Stimulated activated CD8-positive, alpha-beta memory T cell treated with anti-CD3 and anti-CD28 coated beads, Interleukin-2, amount 100 ng/mL, for 1 hour (primary cell): ENCODE results near the gene UBE2I.
A peak's percentile ranks its signal among the peaks of the same experiment; 100 is the strongest.
"Not testable (repeated sequence)": the region's sequence is repeated elsewhere in the genome, so short reads cannot be mapped to it uniquely, and the experiment has no call there.

Experiments used
- DNase-seq, 2 donors: peaks; one replicate each; pipeline ENCODE4 v3.0.0-alpha.2; 2020; ENCODE audit warnings: low read depth in 2 of 2

UBE2I gene

DNA sequence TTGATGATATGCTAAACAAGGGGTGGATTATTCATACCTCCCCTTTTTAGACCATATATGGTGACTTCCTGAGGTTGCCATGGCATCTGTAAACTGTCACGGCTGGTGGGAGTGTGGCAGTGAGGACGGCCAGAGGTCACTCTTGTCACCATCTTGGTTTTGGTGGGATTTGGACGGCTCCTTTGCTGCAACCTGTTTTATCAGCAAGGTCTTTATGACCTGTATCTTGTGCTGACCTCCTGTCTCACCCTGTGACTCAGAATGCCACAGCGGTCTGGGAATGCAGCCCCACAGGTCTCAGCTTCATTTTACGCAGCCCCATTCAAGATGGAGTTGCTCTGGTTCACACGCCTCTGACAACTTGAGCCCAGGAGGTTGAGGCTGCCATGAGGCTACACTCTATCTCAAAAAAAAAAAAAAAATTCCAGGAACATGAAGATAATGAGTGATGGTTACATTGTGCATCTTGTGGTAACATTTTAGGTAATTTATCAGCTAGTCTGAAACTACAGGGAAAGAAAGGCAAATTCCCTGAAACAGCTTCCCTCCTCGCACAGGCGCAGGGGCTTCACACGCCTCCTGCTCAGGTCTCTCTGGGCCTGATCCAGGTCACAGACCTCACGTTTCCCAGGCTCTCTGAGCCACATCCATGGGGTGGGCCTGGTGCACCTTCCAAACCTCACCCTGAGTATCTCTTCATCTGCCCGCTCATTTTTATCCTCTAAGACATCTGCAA lies 15.3 kb upstream of the UBE2I start:
- DNase-seq: no peak

- no peak for DNase-seq
These were observed 14.0 kb upstream of the UBE2I start for GRCh38 chr16:1295465-1295864.

- not testable (repeated sequence) for DNase-seq
These were observed 12.8 kb upstream of the UBE2I start for GRCh38 chr16:1296688-1297017.

GRCh38 chr16:1297018-1297696 lies 12.3 kb upstream of the UBE2I start:
- no peak for DNase-seq

DNA sequence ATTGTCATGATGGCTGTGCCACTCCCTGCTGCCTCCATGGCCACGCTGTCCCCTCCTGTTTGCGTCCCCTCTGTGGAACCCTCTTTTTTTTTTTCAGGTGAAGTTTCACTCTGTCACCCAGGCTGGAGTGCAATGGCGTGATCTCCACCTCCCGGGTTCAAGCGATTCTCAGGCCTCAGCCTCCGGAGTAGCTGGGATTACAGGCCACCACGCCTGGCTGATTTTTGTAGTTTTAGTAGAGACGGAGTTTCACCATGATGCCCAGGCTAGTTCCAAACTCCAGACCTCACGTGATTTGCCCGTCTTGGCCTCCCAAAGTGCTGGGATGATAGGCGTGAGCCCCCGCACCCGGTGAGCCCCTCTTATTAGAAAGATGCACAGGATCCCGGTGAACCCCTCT lies 11.0 kb upstream of the UBE2I start:
- no peak for DNase-seq

GRCh38 chr16:1299012-1299867 lies 10.2 kb upstream of the UBE2I start:
- DNase-seq: no peak

GRCh38 chr16:1299868-1300203 lies 9.6 kb upstream of the UBE2I start:
- no peak for DNase-seq

GRCh38 chr16:1300664-1301476 lies 8.6 kb upstream of the UBE2I start:
- DNase-seq: peak; percentile 45 to 55

- no peak for DNase-seq
These were observed 7.9 kb upstream of the UBE2I start for GRCh38 chr16:1301562-1301961.

GRCh38 chr16:1305823-1306222 lies 3.6 kb upstream of the UBE2I start:
- no peak for DNase-seq

DNA sequence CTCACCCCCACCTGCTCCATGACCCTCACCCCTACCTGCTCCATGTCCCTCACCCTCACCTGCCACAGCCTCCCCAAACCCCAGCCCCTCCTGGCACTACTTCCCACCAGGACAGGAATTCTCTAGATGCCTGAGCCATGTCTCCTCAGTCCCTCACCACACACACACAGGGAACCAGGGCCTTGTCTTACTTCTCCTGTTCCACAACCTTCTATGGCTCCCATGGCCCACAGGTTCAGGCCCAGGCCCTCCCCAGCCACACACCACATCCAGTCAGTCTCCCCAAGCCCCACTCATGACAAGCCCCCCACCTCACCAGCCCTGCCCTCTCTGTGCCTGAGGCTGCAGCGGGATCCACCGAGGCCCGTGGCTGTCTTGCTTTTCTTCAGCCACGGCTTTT lies 3.1 kb upstream of the UBE2I start:
- no peak for DNase-seq

- DNase-seq: no peak
These were observed 1.1 kb upstream of the UBE2I start for GRCh38 chr16:1308036-1308976.

GRCh38 chr16:1309888-1310831 lies 724 bp downstream of the UBE2I start:
- peak in 1 of 2 donors; percentile 15 for DNase-seq

- DNase-seq: no peak
These were observed 1.4 kb downstream of the UBE2I start for GRCh38 chr16:1310832-1311200.

GRCh38 chr16:1311212-1311737 lies 1.8 kb downstream of the UBE2I start:
- no peak for DNase-seq

DNA sequence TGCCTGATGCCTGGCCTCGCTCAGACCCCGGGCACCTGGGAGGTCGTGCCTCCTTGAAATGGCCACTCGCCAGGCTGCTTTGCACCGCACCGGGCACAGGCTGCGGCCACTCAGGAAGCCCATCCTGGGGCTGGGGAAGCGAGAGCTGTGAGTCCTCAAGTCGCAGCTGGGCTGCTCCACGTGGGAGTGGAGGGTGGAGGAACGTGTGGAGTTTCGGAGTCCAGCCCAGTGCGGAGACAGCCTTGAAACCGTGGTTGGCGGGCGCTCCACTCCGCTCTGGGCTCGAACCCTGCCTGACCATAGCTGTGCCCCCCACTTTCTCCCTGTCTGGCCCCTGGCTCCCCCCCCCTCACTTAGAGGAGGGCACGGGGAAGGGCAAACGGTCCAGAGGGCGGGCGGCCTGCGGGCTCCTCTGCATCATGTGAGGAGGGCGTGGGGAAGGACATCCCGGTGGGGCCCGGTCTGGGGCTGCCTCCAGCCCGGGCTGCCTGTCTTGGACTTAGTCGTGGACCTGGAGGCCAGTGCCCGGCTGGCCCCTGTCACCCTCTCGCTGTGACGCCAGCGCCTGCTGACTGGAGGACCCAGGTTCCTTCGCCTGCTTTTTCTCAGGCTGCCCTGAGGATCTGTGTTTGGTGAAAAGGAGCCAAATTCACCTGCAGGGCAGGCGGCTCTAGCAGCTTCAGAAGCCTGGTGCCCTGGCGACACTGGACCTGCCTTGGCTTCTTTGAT lies 2.5 kb downstream of the UBE2I start:
- no peak for DNase-seq

- no peak for DNase-seq
These were observed 3.0 kb downstream of the UBE2I start for GRCh38 chr16:1312467-1312816.

DNA sequence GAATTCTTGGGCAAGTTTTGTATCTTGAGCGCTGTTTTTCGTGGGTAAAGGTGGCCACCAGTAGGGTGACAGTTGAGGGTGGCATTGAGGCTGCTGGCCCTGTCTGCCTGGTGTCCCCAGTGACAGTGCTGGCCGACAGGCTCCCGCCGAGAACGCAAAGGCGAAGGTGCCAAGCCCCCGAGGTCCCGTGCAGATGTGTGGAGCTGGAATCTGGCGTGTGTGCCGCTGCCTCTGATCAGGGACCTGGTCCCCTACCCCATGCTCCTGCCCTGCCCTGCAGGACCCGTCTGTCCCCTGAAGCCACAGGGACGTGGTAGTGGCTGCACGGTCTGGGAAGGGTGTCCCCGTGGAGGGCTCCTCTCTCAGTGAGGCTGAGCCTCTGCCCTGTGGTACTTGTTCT lies 3.5 kb downstream of the UBE2I start:
- DNase-seq: no peak
